Tibial artery (tissue), 4 donors: ENCODE measurements around the gene YTHDF1.

Experiments used
- DNase-seq, 2 donors: peaks; one replicate each; pipeline ENCODE4 v3.0.0-alpha.2; 2019
- H3K27ac ChIP-seq, 2 donors: fragments of 200-600 bp; sonication (generic) in 1 of 2; 1 replicate in 1 of 2; 2 replicates in 1 of 2; pipeline ENCODE4 v1.5.1; 2018 to 2019; ENCODE audit warnings: mild to moderate bottlenecking in 1 of 2
- H3K27me3 ChIP-seq, 2 donors: fragments of 200-600 bp; sonication (generic) in 1 of 2; one replicate each; pipeline versions ENCODE4 v1.5.1 to v1.6.0; 2016 to 2019
- H3K36me3 ChIP-seq, 3 donors: fragments of 200-600 bp; sonication (generic) in 2 of 3; one replicate each; pipeline ENCODE4 v1.5.1; 2016 to 2019; ENCODE audit warnings: mild to moderate bottlenecking in 2 of 3
- H3K4me1 ChIP-seq, 4 donors: fragments of 200-600 bp; sonication (generic) in 2 of 4; 1 replicate in 3 of 4; 2 replicates in 1 of 4; pipeline ENCODE4 v1.5.1; 2016 to 2019
- H3K4me3 ChIP-seq, 2 donors: fragments of 200-600 bp; sonication (generic) in 1 of 2; 1 replicate in 1 of 2; 2 replicates in 1 of 2; pipeline ENCODE4 v1.5.1; 2018 to 2019; ENCODE audit warnings: mild to moderate bottlenecking in 2 of 2
- H3K9me3 ChIP-seq, 3 donors: fragments of 200-600 bp; sonication (generic) in 1 of 3; one replicate each; pipeline ENCODE4 v1.5.1; 2016 to 2019
- CTCF ChIP-seq, 2 experiments: fragments of 200-600 bp in 1 of 2; fragments of 450-650 bp in 1 of 2; IDR thresholded peaks; one replicate each; pipeline ENCODE4 v1.5.1; 2017 to 2019; ENCODE audit warnings: antibody characterized with exemption in 2 of 2, mild to moderate bottlenecking in 1 of 2, moderate library complexity in 1 of 2
- intact Hi-C: fragments of 100-400 bp; cut with DNase I; formaldehyde crosslinking; loops from one replicate; pipeline ENCODE4 v1.15.0; 2023; ENCODE audit warnings: low total_unique reads

Gene YTHDF1

GRCh38 chr20:63186084-63186483 is 29.8 kb downstream of the YTHDF1 start:
- Histone ChIP-seq H3K4me3 (no peak overlapping the region), H3K9me3 (no peaks in the 10 kb centered on the region), H3K36me3 (no peaks in the 10 kb centered on the region), H3K27ac (no peak overlapping the region), H3K4me1 (no peaks in the 10 kb centered on the region), H3K27me3 (peaks cover 0 to 33% of the 10 kb centered on the region in 2 donors)
- intact Hi-C loops = no loop called here
- DNase-seq = no peak
- no peak for TF ChIP-seq CTCF (IDR thresholded peaks at IDR 0.05)

GRCh38 chr20:63185215-63185796 is 30.6 kb downstream of the YTHDF1 start:
- no peak for TF ChIP-seq CTCF (IDR thresholded peaks at IDR 0.05)
- H3K36me3 ChIP-seq = no peaks in the 10 kb centered on the region
- no peak overlapping the region for H3K4me3 ChIP-seq
- DNase-seq = no peak
- intact Hi-C loops = no loop called here
- H3K9me3 ChIP-seq = no peaks in the 10 kb centered on the region
- H3K4me1 ChIP-seq = no peaks in the 10 kb centered on the region
- H3K27me3 ChIP-seq = peaks cover 0 to 41% of the 10 kb centered on the region in 2 donors
- H3K27ac ChIP-seq = no peak overlapping the region

GRCh38 chr20:63183422-63184146 is 32.3 kb downstream of the YTHDF1 start:
- Histone ChIP-seq H3K36me3 (no peaks in the 10 kb centered on the region), H3K27me3 (peaks cover 0 to 58% of the 10 kb centered on the region in 2 donors), H3K9me3 (no peaks in the 10 kb centered on the region), H3K4me1 (peaks cover 0 to 11% (median 10%) of the 10 kb centered on the region in 4 donors), H3K4me3 (no peak overlapping the region), H3K27ac (no peak overlapping the region)
- peak; percentile 30 to 49 for TF ChIP-seq CTCF (IDR thresholded peaks at IDR 0.05)
- DNase-seq = no peak
- intact Hi-C loops = loop anchor here (5.0 kb wide), 1 partner anchor 126 kb away; no protein-coding TSS in a partner anchor

- no peaks in the 10 kb centered on the region for H3K36me3 ChIP-seq
- TF ChIP-seq CTCF (IDR thresholded peaks at IDR 0.05) = no peak
- H3K4me3 ChIP-seq = no peak overlapping the region
- no peaks in the 10 kb centered on the region for H3K9me3 ChIP-seq
- H3K27me3 ChIP-seq = peaks cover 5 to 64% of the 10 kb centered on the region in 2 donors
- DNase-seq = no peak
- no peak overlapping the region for H3K27ac ChIP-seq
- H3K4me1 ChIP-seq = peaks cover 0 to 17% (median 16%) of the 10 kb centered on the region in 4 donors
- intact Hi-C loops = loop anchor here (5.0 kb wide), 1 partner anchor 126 kb away; no protein-coding TSS in a partner anchor
Observed at GRCh38 chr20:63182946-63183415, 33.0 kb downstream of the YTHDF1 start.

- Histone ChIP-seq H3K9me3 (no peaks in the 10 kb centered on the region), H3K4me3 (no peak overlapping the region), H3K36me3 (no peaks in the 10 kb centered on the region), H3K4me1 (peaks cover 0 to 23% (median 21%) of the 10 kb centered on the region in 4 donors), H3K27me3 (peaks cover 7 to 70% of the 10 kb centered on the region in 2 donors), H3K27ac (no peak overlapping the region)
- DNase-seq = no peak
- intact Hi-C loops = loop anchor here (5.0 kb wide), 1 partner anchor 125 kb away; no protein-coding TSS in a partner anchor
- no peak for TF ChIP-seq CTCF (IDR thresholded peaks at IDR 0.05)
Observed at GRCh38 chr20:63182425-63182824, 33.5 kb downstream of the YTHDF1 start.
